ENCODE data around the gene RBBP8NL. TPM values are rescaled to one million over a fixed set of nuclear protein-coding genes. Genes with fewer than 3 reads are reported as not detected.

The RBBP8NL gene
- total RNA-seq, 1 experiment from 2014 or later, result 0.28 TPM

- Histone ChIP-seq H2BK5ac (ENCODE audit: insufficient read length, low read length) (no peak overlapping the region), H3K56ac (ENCODE audit: insufficient read length, low read depth, low read length) (no peak overlapping the region), H3K18ac (ENCODE audit: insufficient read length, low read depth, low read length) (peak overlapping the region; percentile 73), H2BK12ac (ENCODE audit: insufficient read length, low read depth, low read length) (peak overlapping the region; percentile 90), H3K23me2 (ENCODE audit: insufficient read length, low read depth, low read length, poor library complexity, severe bottlenecking) (peaks cover 11% of the 10 kb centered on the region), H4K20me1 (ENCODE audit: control insufficient read depth, insufficient read depth, insufficient read length) (no peaks in the 10 kb centered on the region), H4K5ac (ENCODE audit: insufficient read length, low read depth, low read length) (peak overlapping the region; percentile 4), H3K79me2 (ENCODE audit: insufficient read depth, low read length) (peaks cover 10% of the 10 kb centered on the region; the same call in 1 of the 2 replicates), H3K27ac (ENCODE audit: insufficient read length, low read depth, low read length) (peak overlapping the region; percentile 25), H3T11ph (ENCODE audit: low read length) (no peak overlapping the region), H3K4ac (ENCODE audit: low read depth, low read length) (peak overlapping the region; percentile 75), H3K9me3 (ENCODE audit: control insufficient read depth, low read depth, low read length) (no peaks in the 10 kb centered on the region), H2AK5ac (ENCODE audit: insufficient read length, low read length) (peak overlapping the region; percentile 44), H3K9ac (ENCODE audit: extremely low read depth, insufficient read length, low read length) (no peak overlapping the region), H3K27me3 (ENCODE audit: insufficient read depth, low read length) (no peaks in the 10 kb centered on the region), H2BK120ac (ENCODE audit: low read depth, low read length, poor library complexity, severe bottlenecking) (no peak overlapping the region), H2AFZ (ENCODE audit: low read length) (no peak overlapping the region), H3K14ac (ENCODE audit: insufficient read depth, low read length) (peak overlapping the region; percentile 65), H3K4me1 (ENCODE audit: insufficient read depth, low read length) (peaks cover 5% of the 10 kb centered on the region; the same call in 1 of the 2 replicates), H2BK15ac (ENCODE audit: low read depth, low read length) (no peak overlapping the region), H4K8ac (replicated peaks; ENCODE audit: insufficient read length, low read depth, low read length) (no peak overlapping the region), H3K4me2 (ENCODE audit: insufficient read depth, insufficient read length, low read length) (no peak overlapping the region), H4K91ac (ENCODE audit: insufficient read length, low read depth, low read length) (peak overlapping the region; percentile 99), H2BK20ac (ENCODE audit: low read depth, low read length, poor library complexity, severe bottlenecking) (no peak overlapping the region), H3K79me1 (ENCODE audit: insufficient read depth, low read depth, low read length, poor library complexity, severe bottlenecking) (peaks cover 9% of the 10 kb centered on the region), H3K23ac (ENCODE audit: insufficient read length, low read depth, low read length) (no peak overlapping the region)
- peak overlapping the region; percentile 47 to 63; a peak in 4 of 5 replicates for H3K4me3 Mint-ChIP-seq
- WGBS (ENCODE audit: extremely low coverage, insufficient read length, low lambda C conversion rate), result no CpG with 5 or more reads among the region's 34 CpGs
- peak; percentile 96 for DNase-seq
- TF ChIP-seq CTCF (conservative IDR thresholded peaks at IDR 0.05), result no peak
- H3K27ac Mint-ChIP-seq, result peak overlapping the region; percentile 96 to 98 (median 97)
- H3K36me3 Mint-ChIP-seq (ENCODE audit: insufficient read depth in 1 of 3, low read depth in 3 of 3), result peaks cover 0 to 4% (median 2%) of the 10 kb centered on the region in 3 experiments; a peak in 4 of 7 replicates
- peaks cover 30 to 57% of the 10 kb centered on the region in 2 experiments for H3K4me1 Mint-ChIP-seq
- no peaks in the 10 kb centered on the region for H3K9me3 Mint-ChIP-seq
- H3K27me3 Mint-ChIP-seq (ENCODE audit: low read depth), result no peaks in the 10 kb centered on the region
These were observed 65.3 kb downstream of the RBBP8NL start for GRCh38 chr20:62361799-62362589.

Measured in H9 (cell line).